Muscle of arm (tissue), 14 donors: Measurements from ENCODE around the gene SPDYA. TPM values are rescaled to one million over a fixed set of nuclear protein-coding genes. Genes with fewer than 3 reads are reported as not detected.
A peak's percentile ranks its signal among the peaks of the same experiment; 100 is the strongest.
"Not testable (repeated sequence)": the region's sequence is repeated elsewhere in the genome, so short reads cannot be mapped to it uniquely, and the experiment has no call there.

ENCODE experiments used
- DNase-seq: peaks from one replicate; pipeline ENCODE4 v3.0.0-alpha.2; 2013
- long read RNA-seq, 11 donors: transcript quantifications; one replicate each; lab custom pipeline, GENCODE V29; 2026
- polyA plus RNA-seq, 12 donors: library from polyadenylated mRNA; unstranded; fragments of 120-200 nt; gene quantifications; one replicate each; pipeline ENCODE4 v1.2.1, GENCODE V29; 2013; ENCODE audit not compliant: insufficient read length in 12 of 12

The SPDYA gene
- 1 to 10 TPM in 6 of 12 donors, under 1 TPM in 4, not detected in 2; 0.36 to 3.2 (median 1.1) TPM for polyA plus RNA-seq
- long read RNA-seq, donor 1, result 0 reads
- long read RNA-seq, donor 2, result 0 reads
- long read RNA-seq, donor 3, result 0 reads
- long read RNA-seq, donor 4, partial matches to known transcripts, result 58 of 59 reads
- long read RNA-seq, donor 4, other reads (novel, unspliced or antisense), result 0 of 59 reads
- long read RNA-seq, donor 5, partial matches to known transcripts, result 0 of 13 reads
- long read RNA-seq, donor 5, other reads (novel, unspliced or antisense), result 13 of 13 reads
- long read RNA-seq, donor 6, partial matches to known transcripts, result 0 of 12 reads
- long read RNA-seq, donor 6, other reads (novel, unspliced or antisense), result 12 of 12 reads
- long read RNA-seq, donor 7, partial matches to known transcripts, result 7 of 18 reads
- long read RNA-seq, donor 7, other reads (novel, unspliced or antisense), result 11 of 18 reads
- long read RNA-seq, donor 8, result 0 reads
- long read RNA-seq, donor 9, result 0 reads
- long read RNA-seq, donor 10, result 0 reads
- long read RNA-seq, donor 11, partial matches to known transcripts, result 0 of 13 reads
- long read RNA-seq, donor 11, other reads (novel, unspliced or antisense), result 13 of 13 reads

DNA sequence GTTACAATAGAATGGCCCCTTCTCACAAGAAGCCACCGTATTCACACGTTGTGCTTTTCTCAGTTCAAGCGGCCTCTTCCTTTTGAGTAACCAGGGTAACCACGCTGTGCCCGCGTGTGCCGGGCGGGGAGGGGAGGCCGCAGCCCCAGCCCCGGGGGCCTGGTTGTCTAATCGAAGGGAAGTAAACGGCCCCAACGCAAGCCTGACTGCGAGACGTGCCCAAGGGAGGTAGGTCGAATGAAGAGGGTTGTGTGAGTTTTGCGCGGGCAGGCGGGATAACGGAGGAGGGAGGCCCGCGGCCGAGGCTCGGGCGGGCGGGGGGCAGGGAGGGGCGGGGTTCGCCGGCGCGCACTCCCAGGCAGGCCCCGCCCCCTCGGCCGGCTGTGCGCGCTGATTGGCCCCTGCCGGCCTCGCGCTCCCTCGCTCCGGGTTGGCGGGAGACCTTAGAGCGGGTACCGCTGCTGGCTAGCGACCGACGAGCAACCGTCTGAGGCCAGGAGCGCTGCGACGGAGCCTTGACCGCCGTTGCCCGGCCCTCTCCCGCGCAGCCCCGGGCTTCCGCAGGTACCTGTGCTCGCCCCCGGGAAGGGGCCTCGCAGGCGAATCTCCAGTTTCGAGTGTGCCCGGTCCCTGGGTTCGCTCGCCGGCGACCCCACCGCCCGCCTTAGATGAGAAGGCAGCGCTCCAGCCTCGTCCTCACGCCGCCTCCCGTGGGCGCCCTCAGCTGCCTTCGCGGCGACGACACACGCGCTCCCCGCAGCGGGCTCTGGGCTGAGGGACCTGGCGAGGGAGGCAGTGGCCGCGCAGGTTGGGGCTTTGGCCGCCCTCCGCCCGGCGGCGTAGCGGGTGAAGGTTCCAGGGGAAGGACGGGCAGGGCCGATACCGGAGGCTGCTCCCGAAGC lies at the start of gene SPDYA:
TSS of gene SPDYA (plus strand) at position 451 of the 902 bp plus-strand sequence. CDS start 5,181 bp downstream, outside the sequence.
- DNase-seq, result peak; percentile 48

DNA sequence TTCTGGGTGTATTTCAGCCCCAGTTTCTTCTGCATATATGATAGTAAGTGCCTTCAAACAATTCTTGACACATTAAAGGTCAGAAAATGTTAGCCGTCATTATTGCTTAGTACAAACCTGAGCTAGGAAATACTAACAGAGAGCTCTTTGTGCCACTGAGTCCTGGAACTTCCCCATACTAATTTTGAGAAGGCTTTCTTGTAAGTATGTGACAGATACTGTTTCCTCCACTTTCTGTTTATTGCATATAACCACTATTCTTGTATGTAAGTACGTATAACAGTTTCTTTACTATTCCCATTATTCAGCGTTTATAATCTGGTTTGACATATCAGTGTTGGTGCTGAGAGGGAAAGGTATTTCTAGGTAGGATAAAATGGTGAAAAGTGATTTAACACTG lies 49.2 kb upstream of the SPDYA start:
- DNase-seq, result no peak

GRCh38 chr2:28764909-28765711 lies 45.5 kb upstream of the SPDYA start:
- no peak for DNase-seq

DNA sequence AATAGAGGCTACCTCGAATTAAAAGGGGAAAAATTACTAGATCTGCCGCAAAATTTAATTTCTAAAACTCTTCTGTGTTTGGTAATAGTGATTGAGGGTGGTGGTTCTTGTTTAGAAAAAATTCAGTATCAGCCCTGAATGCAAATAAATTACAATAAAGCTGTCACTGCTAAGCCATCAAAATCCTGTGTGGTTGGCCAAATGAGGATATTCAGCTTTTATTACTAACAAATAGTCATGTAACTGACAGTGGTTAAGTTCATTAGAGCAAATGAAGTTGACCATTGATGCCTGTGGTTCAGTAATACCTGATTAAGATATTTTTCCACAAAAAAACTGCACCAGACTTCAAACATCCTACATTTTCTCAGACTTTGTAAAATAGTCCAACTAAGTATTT lies 44.6 kb upstream of the SPDYA start:
- no peak for DNase-seq

GRCh38 chr2:28767337-28767736 lies 43.3 kb upstream of the SPDYA start:
- DNase-seq, result no peak

DNA sequence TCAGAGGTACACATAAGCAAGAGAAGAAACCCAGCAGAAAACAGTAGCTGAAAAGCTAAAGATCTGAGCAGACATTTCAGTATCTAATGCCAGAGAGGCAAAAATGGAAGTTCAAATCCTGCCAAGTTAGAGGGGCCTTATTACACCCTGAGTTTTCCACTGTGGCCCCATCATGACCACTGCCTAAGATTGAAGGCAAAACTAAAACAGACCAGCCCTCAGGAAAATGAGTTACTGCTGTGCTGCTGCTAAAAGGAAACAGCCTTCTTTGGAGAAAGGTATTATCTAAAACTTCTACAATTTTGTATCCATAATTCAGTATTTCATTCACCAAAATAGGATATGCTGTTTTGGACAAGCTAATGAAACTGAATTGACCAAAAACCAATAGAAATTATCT lies 42.2 kb upstream of the SPDYA start:
- no peak for DNase-seq

GRCh38 chr2:28768952-28769351 lies 41.7 kb upstream of the SPDYA start:
- no peak for DNase-seq

DNA sequence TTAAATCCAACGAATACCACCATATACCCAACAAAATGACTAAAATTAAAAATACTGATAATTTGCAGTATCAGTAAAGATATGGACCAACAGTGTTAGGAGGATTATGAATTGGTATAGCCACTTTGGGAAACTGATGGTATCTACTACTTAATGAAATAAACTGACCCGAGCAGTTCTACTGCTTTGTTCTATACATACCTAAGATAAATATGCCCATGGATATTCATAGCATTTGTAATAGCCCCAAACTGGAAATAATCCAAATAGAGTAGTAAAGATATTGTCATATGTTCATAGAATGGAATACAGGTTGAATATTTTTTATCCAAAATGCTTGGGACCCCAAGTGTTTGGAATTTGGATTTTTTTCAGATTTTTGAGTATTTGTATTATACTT lies 38.3 kb upstream of the SPDYA start:
- DNase-seq, result no peak

- DNase-seq, result no peak
These were observed 34.2 kb upstream of the SPDYA start for GRCh38 chr2:28776471-28776870.

DNA sequence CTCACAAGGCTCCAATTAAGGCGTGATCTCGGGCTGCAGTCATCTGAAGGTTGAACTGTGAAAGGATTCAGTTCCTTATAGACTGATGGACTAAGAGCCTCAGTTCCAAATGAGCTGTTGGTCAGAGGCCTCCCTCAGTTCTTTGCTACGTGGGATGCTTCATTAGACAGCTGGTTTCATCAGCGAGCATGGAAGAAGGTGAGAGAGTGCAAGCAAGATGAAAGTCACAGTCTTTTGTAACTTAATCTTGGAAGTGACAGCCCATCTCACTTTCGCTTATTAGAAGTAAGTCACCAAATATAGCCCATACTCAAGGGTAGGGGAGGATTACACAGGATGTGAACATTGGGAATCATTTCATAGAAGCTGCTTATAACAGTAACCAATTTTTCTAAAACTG lies 32.2 kb upstream of the SPDYA start:
- DNase-seq, result no peak

DNA sequence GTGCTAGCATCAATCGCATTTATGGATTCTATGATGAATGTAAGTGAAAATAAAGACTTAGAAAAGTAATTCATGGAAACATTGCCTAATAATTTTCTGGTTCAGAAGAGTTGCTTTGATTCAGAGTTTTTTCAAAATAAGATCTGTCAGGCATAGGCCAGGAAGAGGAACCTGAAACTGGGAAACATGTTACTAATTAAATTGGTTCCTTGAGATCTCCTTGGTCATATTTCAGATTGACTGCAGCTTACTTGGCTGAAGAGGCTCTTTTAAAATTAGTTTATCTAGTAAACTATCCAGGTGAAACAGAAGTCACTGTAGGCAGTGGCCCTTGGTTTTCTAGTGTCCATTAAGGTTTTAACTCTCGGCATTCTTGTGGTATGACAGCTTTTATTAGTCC lies 31.6 kb upstream of the SPDYA start:
- DNase-seq, result no peak

- no peak for DNase-seq
These were observed 30.1 kb upstream of the SPDYA start for GRCh38 chr2:28780496-28780895.

DNA sequence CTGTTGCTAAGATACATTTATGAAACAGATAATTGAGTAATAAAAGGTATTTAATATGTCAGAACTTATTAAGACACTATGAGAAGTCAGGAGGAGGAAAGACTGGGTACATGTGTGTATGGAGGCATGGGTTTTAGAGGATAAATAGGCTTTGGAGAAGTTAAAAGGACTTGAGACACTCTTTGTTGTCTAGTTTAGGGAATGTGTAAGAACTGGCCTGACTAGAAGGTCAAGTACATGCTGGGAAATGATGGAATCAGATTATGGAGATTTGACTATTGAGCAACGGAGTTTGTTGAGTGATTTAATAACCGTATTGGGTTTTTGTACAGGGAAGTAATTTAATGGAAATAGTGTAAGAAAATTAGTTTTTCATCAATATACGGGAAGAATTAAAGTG lies 28.2 kb upstream of the SPDYA start:
- no peak for DNase-seq

DNA sequence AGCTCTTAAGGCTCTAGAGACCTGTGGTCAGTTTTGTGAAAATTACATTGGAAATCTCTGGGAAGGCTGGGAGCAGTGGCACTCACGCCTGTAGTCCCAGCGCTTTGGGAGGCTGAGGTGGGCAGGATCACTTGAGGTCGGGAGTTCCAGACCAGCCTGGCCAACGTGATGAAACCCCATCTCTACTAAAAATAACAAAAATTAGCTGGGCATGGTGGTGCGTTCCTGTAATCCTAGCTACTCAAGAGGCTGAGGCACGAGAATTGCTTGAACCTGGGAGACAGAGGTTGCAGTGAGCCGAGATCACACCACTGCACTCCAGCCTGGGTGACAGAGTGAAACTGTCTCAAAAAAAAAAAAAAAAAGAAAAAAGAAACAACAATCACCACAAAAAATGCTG lies 26.1 kb upstream of the SPDYA start:
- not testable (repeated sequence) for DNase-seq

- no peak for DNase-seq
These were observed 14.0 kb upstream of the SPDYA start for GRCh38 chr2:28796620-28797019.

- no peak for DNase-seq
These were observed 8.9 kb upstream of the SPDYA start for GRCh38 chr2:28801726-28802125.

DNA sequence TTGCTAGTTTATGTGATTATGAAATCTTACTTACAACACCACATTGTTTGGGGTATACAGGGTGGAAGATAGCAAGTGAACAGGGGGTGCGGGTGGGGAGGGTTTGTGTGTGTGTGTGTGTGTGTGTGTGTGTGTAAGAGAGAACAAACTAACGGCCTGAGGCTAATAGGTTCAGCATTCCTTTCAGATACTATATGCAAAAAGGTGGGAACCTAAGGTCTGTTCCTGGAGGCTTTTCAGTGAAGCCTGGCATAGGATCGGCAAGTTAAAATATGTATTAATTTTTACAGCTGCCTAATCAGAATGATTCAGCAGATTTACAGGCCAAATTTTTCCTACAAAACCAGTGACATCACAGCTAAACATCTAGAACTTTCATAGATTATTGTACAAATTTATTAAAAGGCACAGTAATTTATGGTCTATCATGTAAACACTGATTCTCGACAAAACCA lies 7.6 kb upstream of the SPDYA start:
- DNase-seq, result no peak

GRCh38 chr2:28809927-28810326 lies 707 bp upstream of the SPDYA start:
- DNase-seq, result no peak

- no peak for DNase-seq
These were observed 7.4 kb downstream of the SPDYA start for GRCh38 chr2:28818053-28818452.

DNA sequence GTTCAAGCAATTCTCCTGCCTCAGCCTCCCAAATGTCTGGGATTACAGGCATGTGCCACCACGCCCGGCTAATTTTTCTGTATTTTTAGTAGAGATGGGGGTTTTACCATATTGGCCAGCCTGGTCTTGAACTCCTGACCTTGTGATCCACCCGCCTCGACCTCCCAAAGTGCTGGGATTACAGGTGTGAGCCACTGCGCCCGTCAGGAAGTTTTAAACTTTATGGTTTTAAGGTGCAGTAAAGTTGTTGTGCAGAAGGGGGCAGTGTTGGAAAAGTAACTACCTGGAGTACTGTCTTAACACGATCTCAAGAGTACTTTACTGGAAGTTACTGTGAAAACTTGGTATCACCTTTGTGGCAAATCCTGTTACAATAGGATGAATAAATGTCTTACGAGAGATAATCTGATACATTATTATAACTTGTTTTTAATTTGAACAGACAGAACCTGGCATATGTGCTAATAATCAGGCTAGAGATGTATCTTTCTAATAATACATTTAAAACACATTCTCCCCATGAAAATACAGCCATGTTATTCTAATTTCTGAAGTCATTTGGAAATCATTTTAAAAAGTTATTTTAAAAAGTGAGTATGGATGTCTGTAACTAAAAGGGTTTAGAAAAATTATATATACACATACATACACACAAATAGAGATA lies 10.8 kb downstream of the SPDYA start:
- DNase-seq, result peak; percentile 39

GRCh38 chr2:28822036-28822435 lies 11.4 kb downstream of the SPDYA start:
- no peak for DNase-seq
